ENCODE measurements around the gene RTKN2. TPM values are rescaled to one million over a fixed set of nuclear protein-coding genes. Genes with fewer than 3 reads are reported as not detected.

Gene RTKN2
- total RNA-seq, 1 donor from 2014 or later: under 0.01 TPM

Other genes starting within 250 kb of the RTKN2 start
- not detected in 2 replicates for gene ZNF365, start 105.5 kb upstream of the RTKN2 start, total RNA-seq

Measured in dermis microvascular lymphatic vessel endothelial cell (primary cell).